Left cardiac atrium (tissue), 4 donors: ENCODE measurements around the gene MTAP. TPM values are rescaled to one million over a fixed set of nuclear protein-coding genes. Genes with fewer than 3 reads are reported as not detected.
"Not testable (repeated sequence)": the region's sequence is repeated elsewhere in the genome, so short reads cannot be mapped to it uniquely, and the experiment has no call there.

ENCODE experiments used
- ATAC-seq, 2 donors: fragments of 200-7000 bp; cut with Tn5 transposase; one replicate each; pipeline ENCODE4 v1.9.1; 2020; ENCODE audit warnings: mild to moderate bottlenecking in 2 of 2, moderate library complexity in 2 of 2
- DNase-seq: peaks from one replicate; pipeline ENCODE4 v3.0.0-alpha.2; 2020
- intact Hi-C, 2 donors: fragments of 100-400 bp; cut with DNase I; formaldehyde crosslinking; loops; one replicate each; pipeline versions ENCODE4 v1.14.1 to v1.15.1; 2022 to 2023
- total RNA-seq, 2 donors: library from RNA; stranded (reverse); fragmentation: NEBNext Ultra II Directional; extraction: Animal tissue kit (Norgen Biotek cat#: 25700); gene quantifications; one replicate each; pipeline ENCODE4 v1.2.1, GENCODE V29; 2021
- donor health status: DM: no; HTN: yes; CAD: no.
- donor health status: DM: no; HTN: yes; CAD: no; lungs with severe emphysema.
- donor health status: DM: yes; HTN: yes; CAD: no.
- donor health status: Dilated cardiomyopathy.

The MTAP gene
- total RNA-seq, 2 donors from 2014 or later: 19.6 to 21.3 TPM

DNA sequence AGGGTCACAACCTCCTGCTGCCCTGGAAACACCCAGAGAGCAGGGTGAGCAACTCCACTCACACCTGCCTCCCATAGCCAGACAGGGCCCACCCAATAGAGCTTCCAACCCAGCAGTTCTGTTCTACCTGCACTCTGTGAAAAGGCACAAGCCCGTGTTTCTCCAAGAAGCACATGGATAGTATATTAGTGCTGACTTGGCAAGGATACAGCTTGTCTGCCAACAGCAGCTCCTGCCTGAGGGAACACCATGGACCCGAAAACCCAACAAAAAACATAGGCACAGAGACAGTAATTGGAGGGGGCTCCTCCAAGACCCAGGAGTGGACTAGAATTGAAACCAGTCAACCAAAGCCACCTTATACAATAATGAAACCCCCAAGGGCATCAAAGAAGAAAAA lies 143.2 kb downstream of the MTAP start:
- no peak for ATAC-seq
- intact Hi-C loops: no loop called here
- no peak for DNase-seq

GRCh38 chr9:21958833-21959232 lies 156.4 kb downstream of the MTAP start:
- no peak for DNase-seq
- intact Hi-C loops: no loop called here
- ATAC-seq: no peak

- ATAC-seq, intact Hi-C loops, DNase-seq: not testable (repeated sequence)
These were observed 156.8 kb downstream of the MTAP start for GRCh38 chr9:21959268-21959667.

GRCh38 chr9:21961569-21961968 lies 159.1 kb downstream of the MTAP start:
- DNase-seq (no peak), ATAC-seq (no peak)
- intact Hi-C loops: no loop called here

DNA sequence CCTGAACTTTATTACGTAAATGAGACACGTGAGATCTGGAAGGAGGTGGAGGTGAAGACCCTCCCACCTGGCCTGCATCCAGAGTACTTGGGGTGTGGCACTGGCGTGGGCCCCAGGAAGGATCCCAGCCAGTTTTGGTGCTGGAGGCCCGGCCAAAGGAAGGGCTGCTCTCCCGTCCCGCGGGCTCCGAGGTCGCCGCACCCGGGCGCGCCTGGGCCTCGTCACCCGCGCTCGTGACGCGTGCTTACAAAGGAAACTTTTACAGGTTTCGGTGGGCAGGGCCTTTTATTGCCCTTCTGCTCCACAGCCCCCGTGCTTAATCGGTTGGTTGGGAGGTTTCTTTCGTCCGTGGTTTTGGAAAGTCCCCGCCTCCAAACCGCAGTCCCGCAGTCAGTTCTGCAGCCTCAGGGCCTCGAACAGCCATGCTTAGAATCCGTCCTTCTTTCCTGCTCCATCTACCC lies 162.5 kb downstream of the MTAP start:
- intact Hi-C loops: no loop called here
- DNase-seq: no peak
- peak; percentile 70 to 88 for ATAC-seq

GRCh38 chr9:21965401-21965951 lies 163.0 kb downstream of the MTAP start:
- intact Hi-C loops: no loop called here
- peak; percentile 53 for DNase-seq
- peak; percentile 73 to 92 for ATAC-seq

GRCh38 chr9:21966140-21966851 lies 163.9 kb downstream of the MTAP start:
- intact Hi-C loops: no loop called here
- DNase-seq: no peak
- no peak for ATAC-seq

GRCh38 chr9:21967169-21967568 lies 164.7 kb downstream of the MTAP start:
- DNase-seq (no peak), ATAC-seq (no peak)
- intact Hi-C loops: no loop called here

DNA sequence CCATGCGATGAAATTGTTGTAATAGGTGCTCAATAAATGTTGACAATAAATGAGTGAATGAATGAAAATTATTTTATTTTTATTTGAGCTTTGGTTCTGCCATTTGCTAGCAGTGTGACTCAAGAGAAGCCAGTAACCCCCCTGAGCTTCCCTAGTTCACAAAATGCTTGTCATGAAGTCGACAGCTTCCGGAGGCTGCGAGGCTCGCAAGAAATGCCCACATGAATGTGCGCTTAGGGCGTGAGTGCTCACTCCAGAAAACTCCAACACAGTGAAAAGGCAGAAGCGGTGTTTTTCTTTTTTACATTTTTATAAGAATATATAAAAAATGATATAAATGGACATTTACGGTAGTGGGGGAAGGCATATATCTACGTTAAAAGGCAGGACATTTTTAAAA lies 165.3 kb downstream of the MTAP start:
- ATAC-seq: no peak
- no peak for DNase-seq
- intact Hi-C loops: no loop called here

DNA sequence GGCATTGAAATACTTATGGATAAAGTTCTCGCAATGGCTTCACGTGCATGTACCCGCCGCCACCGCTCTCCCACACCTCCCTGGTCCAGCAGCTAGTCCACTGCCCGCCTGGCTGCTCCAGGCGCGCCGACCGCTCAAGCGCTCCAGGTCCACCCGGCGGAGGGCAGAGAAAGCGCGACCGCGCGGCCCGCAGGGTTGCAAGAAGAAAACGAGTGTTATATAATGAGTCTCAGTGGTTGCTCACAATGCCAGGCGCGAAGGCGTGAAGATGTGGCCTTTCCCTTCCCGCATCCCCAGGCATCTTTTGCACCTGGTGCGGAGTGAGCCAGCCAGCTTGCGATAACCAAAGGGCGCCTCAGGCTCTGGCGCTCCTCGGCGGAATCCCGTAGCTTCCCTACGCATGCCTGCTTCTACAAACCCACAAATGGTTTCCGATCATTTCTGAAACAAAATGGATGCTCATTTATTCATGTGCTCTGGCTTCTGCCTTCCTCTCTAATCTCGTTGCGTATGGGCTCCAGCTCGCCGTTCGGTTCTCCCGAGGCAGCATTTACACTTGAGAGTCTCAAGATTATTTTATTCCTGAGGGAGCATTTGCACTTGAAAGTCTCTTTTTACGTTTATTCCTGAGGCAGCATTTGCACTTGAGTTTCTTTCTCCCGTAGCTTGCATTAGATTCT lies 166.0 kb downstream of the MTAP start:
- intact Hi-C loops: no loop called here
- ATAC-seq (no peak), DNase-seq (no peak)

DNA sequence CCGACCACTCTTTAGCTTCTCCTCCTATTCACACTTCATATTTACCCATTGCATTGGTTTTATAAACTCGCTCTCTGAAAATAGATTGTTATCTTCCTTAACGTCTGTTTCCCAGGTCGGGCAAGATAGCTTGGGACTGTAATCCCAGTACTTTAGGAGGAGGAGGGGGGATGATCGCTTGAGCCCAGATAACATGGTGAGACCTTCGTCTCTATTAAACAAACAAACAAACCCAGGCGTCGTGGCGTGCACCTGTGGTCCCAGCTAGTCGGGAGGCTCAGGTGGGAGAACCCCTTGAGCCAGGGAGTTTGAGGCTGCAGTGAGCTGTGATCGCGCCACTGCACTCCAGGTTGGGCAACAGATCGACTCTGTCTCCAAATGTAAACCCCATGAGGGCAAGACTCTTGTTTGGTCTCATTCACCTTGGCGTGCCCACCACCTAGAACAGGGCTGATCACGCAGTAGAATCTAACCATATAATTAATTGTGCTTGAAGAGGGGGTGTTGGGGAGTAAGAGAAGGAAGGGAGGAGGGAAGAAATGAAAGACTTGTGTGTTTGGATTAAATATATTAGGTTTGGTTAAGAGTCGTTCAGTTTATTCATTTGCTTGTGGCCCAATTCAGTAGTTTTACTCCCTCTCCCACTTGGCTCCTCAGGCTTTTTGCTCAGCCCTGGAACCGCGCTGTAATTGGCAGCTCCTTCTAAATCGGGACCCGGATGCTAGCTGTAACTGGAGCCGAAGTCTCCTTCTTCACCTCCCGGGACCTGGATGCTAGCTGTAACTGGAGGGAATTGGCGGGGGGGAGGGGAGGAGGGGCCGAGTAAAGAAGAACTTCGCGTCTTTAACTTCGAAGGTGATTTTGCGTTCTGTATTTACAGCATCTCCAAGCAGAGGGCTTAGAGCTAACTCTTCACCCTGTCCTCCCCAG lies 166.8 kb downstream of the MTAP start:
- ATAC-seq (no peak), DNase-seq (no peak)
- intact Hi-C loops: no loop called here

GRCh38 chr9:21969951-21970799 lies 167.7 kb downstream of the MTAP start:
- ATAC-seq (no peak), DNase-seq (no peak)
- intact Hi-C loops: no loop called here

GRCh38 chr9:21970800-21971640 lies 168.6 kb downstream of the MTAP start:
- DNase-seq (no peak), ATAC-seq (no peak)
- intact Hi-C loops: no loop called here

DNA sequence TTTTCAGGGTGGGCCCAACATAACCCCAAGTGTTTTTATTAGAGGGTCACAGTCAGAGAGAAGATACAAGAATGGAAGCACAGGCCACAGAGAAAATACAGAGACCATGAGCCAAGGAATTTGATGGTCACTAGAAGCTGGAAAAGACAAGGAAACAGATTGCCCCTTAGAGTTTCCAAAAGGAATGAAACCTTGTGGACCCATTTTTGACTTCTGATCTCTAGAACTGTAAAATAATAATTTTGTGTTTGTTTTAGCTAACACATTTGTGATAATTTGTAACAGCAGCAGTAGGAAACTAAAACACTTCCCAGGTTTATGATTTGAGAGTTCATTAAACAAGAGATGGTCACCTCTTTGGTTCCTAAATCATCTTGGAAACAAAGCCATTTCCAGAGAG lies 169.9 kb downstream of the MTAP start:
- DNase-seq (no peak), ATAC-seq (no peak)
- intact Hi-C loops: no loop called here

DNA sequence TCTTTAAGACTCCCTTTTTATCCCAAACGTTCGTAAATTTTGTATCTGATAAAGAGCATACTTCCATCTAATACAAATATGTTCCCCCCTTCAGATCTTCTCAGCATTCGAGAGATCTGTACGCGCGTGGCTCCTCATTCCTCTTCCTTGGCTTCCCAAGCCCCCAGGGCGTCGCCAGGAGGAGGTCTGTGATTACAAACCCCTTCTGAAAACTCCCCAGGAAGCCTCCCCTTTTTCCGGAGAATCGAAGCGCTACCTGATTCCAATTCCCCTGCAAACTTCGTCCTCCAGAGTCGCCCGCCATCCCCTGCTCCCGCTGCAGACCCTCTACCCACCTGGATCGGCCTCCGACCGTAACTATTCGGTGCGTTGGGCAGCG lies 171.9 kb downstream of the MTAP start:
- DNase-seq: no peak
- no peak for ATAC-seq
- intact Hi-C loops: no loop called here

DNA sequence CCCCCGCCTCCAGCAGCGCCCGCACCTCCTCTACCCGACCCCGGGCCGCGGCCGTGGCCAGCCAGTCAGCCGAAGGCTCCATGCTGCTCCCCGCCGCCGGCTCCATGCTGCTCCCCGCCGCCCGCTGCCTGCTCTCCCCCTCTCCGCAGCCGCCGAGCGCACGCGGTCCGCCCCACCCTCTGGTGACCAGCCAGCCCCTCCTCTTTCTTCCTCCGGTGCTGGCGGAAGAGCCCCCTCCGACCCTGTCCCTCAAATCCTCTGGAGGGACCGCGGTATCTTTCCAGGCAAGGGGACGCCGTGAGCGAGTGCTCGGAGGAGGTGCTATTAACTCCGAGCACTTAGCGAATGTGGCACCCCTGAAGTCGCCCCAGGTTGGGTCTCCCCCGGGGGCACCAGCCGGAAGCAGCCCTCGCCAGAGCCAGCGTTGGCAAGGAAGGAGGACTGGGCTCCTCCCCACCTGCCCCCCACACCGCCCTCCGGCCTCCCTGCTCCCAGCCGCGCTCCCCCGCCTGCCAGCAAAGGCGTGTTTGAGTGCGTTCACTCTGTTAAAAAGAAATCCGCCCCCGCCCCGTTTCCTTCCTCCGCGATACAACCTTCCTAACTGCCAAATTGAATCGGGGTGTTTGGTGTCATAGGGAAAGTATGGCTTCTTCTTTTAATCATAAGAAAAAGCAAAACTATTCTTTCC lies 172.4 kb downstream of the MTAP start:
- peak; percentile 75 to 81 for ATAC-seq
- no peak for DNase-seq
- intact Hi-C loops: no loop called here

- ATAC-seq (no peak), DNase-seq (no peak)
- intact Hi-C loops: no loop called here
These were observed 174.0 kb downstream of the MTAP start for GRCh38 chr9:21976334-21976875.
